Stimulated activated CD8-positive, alpha-beta memory T cell treated with anti-CD3 and anti-CD28 coated beads, Interleukin-2, amount 100 ng/mL, for 1 hour (primary cell): ENCODE data around the gene KCNJ1.

Source experiments
- DNase-seq, 2 donors: peaks; one replicate each; pipeline ENCODE4 v3.0.0-alpha.2; 2020; ENCODE audit warnings: low read depth in 2 of 2

The KCNJ1 gene

DNA sequence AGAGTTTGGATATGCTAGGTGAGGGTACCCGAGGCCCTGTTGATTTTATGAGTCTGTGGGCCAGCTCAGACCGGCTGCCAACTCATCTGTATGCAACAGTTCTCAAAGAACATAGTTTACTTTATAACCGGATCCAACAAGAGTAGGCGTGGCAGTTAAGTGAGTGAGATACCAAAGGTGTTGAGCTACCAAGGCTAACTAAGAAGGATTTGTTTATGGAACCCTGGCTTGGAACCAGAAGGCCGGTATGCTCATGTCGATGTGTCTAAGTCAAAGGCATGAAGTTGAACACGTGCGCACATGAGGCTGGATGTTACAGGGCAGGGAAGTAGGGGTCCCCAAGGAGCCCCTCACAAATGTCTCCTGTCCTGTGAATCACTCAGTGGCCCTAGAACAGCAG lies at the start of gene KCNJ1:
Gene KCNJ1 (minus strand): TSS at position 20 of the 400 bp plus-strand sequence. CDS start 27,053 bp downstream, outside the sequence.
- DNase-seq, result no peak

DNA sequence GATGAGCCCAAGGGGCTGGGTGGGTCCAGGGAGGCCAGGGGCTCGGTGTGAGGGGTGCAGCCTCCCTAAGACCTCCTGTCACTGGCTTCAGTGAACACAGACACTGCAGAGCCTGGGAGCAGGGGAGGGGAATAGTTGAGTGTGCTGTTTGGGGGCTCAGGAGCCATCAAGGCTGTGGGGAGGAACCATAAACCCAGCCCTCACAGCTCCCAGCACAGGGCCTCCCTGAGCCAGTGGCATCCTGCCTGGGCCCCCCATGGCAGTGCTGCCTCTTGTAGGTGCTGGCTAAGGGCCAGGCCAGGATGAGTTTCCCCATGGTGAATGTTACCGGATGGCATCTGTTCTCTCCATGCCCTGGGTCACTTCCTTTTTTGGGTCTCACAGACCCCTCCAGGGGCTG lies 49.6 kb upstream of the KCNJ1 start:
- no peak for DNase-seq

GRCh38 chr11:128916037-128916572 lies 49.0 kb upstream of the KCNJ1 start:
- DNase-seq, result no peak

GRCh38 chr11:128915149-128915521 lies 48.0 kb upstream of the KCNJ1 start:
- DNase-seq, result no peak

GRCh38 chr11:128914216-128915148 lies 47.4 kb upstream of the KCNJ1 start:
- DNase-seq, result no peak

DNA sequence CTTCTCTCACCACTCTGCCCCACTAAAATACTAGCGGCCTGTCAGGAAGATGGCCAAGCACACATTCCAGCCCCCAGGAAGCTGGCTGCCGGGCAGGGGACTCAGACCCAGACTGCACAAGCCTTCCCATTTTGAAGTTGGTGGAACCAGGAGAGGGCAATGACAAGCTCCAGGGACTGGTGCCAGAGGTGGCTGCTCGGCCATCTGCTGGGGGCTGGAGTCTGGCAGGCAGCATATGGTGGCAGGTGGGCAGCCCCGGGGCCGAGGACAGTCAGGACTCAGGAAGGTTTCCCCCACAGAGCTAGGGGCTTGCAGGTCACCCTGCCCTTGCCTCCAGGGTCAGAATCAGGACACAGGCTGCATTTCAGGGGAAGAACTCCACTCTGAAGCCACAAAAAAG lies 46.7 kb upstream of the KCNJ1 start:
- no peak for DNase-seq

- no peak for DNase-seq
These were observed 44.6 kb upstream of the KCNJ1 start for GRCh38 chr11:128911701-128912100.

DNA sequence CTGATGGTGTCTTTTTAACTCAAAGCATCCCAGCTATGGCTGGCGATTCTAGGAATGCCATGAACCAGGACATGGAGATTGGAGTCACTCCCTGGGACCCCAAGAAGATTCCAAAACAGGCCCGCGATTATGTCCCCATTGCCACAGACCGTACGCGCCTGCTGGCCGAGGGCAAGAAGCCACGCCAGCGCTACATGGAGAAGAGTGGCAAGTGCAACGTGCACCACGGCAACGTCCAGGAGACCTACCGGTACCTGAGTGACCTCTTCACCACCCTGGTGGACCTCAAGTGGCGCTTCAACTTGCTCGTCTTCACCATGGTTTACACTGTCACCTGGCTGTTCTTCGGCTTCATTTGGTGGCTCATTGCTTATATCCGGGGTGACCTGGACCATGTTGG lies 44.1 kb upstream of the KCNJ1 start:
- no peak for DNase-seq

- DNase-seq, result no peak
These were observed 43.5 kb upstream of the KCNJ1 start for GRCh38 chr11:128910576-128910975.

DNA sequence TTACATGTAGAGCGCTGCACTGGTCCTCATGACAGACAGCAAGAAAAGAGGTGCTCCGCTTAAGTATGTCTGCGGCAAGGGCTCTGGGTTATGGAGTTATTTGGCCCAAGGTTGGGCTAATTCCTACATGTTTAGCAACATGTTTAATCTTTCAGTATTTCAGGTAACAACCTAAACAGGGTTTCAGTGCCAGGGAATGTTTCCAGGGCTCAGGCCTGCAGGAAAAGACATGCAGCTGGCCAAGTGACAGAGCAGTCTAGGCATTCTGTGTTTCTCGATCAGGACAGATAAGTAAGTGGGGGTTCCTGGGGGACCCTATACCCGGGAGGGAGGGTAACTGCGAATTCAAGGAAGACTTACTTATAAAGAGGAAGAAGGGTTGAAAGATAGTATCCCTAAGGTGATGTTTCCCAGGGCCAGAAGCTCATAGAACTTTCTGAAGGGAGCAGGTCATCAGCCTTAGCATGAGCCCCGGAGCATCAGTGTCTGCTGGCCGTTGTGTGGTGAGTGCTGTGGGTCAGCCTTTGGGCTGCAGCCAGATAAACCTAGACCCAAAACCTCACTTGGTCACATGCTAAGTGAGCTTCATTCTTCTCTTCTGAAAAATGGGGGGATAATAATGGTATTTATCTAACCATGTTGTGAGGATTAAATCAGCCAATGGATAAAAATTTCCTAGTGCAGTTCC lies 42.5 kb upstream of the KCNJ1 start:
- DNase-seq, result no peak

GRCh38 chr11:128908391-128909246 lies 41.5 kb upstream of the KCNJ1 start:
- DNase-seq, result no peak

DNA sequence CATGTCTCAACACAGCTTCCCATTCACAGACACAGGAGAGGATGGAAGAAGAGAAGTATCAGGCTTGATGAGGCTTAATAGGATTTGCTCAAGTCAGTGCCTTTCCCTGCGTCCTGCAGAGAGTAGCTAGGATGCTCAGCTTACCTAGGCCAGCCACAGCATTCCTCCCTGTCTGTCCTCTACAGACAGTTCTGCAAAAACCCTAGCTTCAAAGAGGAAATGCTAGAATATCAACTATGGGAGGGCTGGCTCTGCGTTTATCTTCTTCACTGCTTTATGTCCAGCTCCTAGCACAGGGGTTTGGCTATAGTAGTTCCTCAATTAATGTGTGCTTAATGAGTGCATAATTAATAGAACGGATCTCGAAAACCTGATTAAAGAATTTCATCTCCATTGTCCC lies 40.5 kb upstream of the KCNJ1 start:
- DNase-seq, result no peak

GRCh38 chr11:128906185-128907050 lies 39.3 kb upstream of the KCNJ1 start:
- no peak for DNase-seq

DNA sequence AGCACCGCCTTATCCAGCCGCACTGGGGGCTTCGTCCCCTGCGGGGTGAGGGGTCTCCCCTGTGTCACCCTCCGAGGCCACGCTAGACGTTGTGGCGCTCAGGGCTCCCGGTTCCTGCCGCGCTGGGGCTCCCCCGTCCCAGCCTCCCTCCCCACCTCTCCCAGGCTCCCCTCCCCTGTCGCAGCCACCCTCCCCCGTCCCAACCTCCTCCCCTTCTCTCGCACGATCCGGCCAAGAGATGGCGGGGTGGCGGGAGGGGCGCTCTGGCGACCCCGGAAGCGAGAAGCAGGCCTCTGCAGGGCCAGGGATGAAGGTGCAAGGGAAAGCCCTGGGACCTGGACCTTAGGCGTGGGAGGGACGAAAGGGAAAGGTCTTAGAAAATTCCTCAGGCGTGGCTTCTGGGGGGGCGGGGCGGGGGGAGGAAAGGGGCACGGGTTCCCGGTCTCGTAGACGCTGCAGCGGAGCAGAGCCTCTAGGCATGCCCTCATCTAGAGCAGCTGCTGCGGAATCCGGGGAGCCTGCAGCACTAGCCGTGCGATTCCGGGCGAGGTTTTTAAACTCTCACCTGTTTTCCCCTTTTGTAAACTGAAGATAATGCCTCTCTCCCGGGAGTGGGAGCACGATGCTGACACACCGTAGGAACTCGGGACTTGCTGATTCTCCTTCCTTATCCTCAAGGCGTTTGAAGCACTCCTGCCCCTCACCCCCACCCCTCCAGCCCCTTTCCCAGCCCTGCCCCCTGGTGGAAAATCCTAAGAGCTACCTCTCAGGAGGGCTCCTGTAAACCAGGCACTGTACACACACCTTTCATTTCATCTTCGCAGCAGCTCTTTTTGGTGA lies 38.5 kb upstream of the KCNJ1 start:
- DNase-seq, result no peak

GRCh38 chr11:128904656-128905344 lies 37.7 kb upstream of the KCNJ1 start:
- no peak for DNase-seq

GRCh38 chr11:128904303-128904655 lies 37.2 kb upstream of the KCNJ1 start:
- DNase-seq, result no peak

GRCh38 chr11:128903248-128904061 lies 36.4 kb upstream of the KCNJ1 start:
- no peak for DNase-seq

DNA sequence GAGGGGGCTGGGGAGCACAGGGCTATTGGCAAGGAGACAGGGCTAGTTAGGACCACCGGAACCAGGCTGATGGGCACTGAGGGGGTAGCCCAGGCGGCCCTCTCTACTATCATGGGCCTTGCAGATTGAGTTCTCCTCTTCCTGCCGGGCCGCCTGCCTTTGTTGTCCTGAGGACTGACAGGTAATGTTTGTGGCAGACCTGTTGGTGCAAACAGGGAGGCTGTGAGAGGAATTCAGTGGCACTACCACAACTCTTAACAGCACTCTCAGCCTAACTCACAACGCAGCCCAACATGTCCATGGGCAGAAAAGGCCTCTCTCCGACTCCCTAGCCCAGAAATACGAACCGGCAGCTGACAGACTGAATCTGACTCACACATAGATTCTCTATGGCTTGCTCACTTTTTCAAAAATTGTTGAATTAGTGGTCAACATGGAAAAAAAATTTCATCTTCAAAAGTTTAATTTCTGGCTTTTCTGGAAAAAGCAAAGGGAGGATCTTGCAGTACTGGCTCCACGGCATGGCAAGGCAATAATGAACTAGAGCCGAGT lies 35.5 kb upstream of the KCNJ1 start:
- DNase-seq, result no peak
